Smooth muscle cell (in vitro differentiated cells): ENCODE measurements around the gene FAM114A2. TPM values are rescaled to one million over a fixed set of nuclear protein-coding genes. Genes with fewer than 3 reads are reported as not detected.
A peak's percentile ranks its signal among the peaks of the same experiment; 100 is the strongest.

Experiments used
- DNase-seq: peaks from one replicate; lab custom pipeline; 2025; ENCODE audit not compliant: unreplicated experiment; lab: John Stamatoyannopoulos, UW
- H2AFZ ChIP-seq: fragments of 200-600 bp; sonication (generic); 2 replicates; pipeline ENCODE4 v1.6.0; 2016; ENCODE audit warnings: antibody characterized with exemption, low read depth, mild to moderate bottlenecking
- H3F3A ChIP-seq: fragments of 200-600 bp; sonication (generic); 2 replicates; pipeline ENCODE4 v1.6.0; 2017; ENCODE audit warnings: antibody characterized with exemption, low read depth
- H3K27ac ChIP-seq: fragments of 200-600 bp; sonication (generic); 2 replicates; pipeline ENCODE4 v1.5.1; 2016; ENCODE audit warnings: low read depth, mild to moderate bottlenecking
- H3K27me3 ChIP-seq: fragments of 200-600 bp; sonication (generic); 2 replicates; pipeline ENCODE4 v1.6.1; 2016; ENCODE audit warnings: low read depth, mild to moderate bottlenecking
- H3K36me3 ChIP-seq: fragments of 200-600 bp; sonication (generic); 2 replicates; pipeline ENCODE4 v1.5.1; 2016; ENCODE audit warnings: low read depth
- H3K4me1 ChIP-seq: fragments of 200-600 bp; sonication (generic); 2 replicates; pipeline ENCODE4 v1.5.1; 2016; ENCODE audit warnings: low read depth
- H3K4me2 ChIP-seq: fragments of 200-600 bp; sonication (generic); 2 replicates; pipeline ENCODE4 v1.6.0; 2016; ENCODE audit warnings: mild to moderate bottlenecking
- H3K4me3 ChIP-seq: fragments of 200-600 bp; sonication (generic); 2 replicates; pipeline ENCODE4 v1.5.1; 2016; ENCODE audit warnings: mild to moderate bottlenecking
- H3K79me2 ChIP-seq: fragments of 200-600 bp; sonication (generic); 2 replicates; pipeline ENCODE4 v1.6.0; 2016; ENCODE audit warnings: low read depth, mild to moderate bottlenecking
- H3K9ac ChIP-seq: fragments of 200-600 bp; sonication (generic); 2 replicates; pipeline ENCODE4 v1.6.0; 2016; ENCODE audit warnings: low read depth
- H3K9me3 ChIP-seq: fragments of 200-600 bp; sonication (generic); replicated peaks from 2 replicates; pipeline ENCODE4 v1.5.1; 2016; ENCODE audit warnings: low read depth
- H4K20me1 ChIP-seq: fragments of 200-600 bp; sonication (generic); 2 replicates; pipeline ENCODE4 v1.6.0; 2016; ENCODE audit warnings: low read depth
- WGBS: methylation state at CpG from one replicate; pipeline ENCODE4 v1.1.7; 2016; ENCODE audit warnings: low lambda C conversion rate; 5-methylcytosine and 5-hydroxymethylcytosine counted together
- polyA plus RNA-seq: library from polyadenylated mRNA; unstranded; fragments of >200 nt; fragmentation: Nextera tagmentation; extraction: Ambion mirVana; gene quantifications from 2 replicates; pipeline ENCODE4 v1.2.1, GENCODE V29; 2016
- total RNA-seq: library from RNA; depleted of rRNA; stranded (reverse); fragments of >200 nt; gene quantifications from 2 replicates; pipeline ENCODE4 v1.2.3, GENCODE V29; 2014
- TF ChIP-seq, protein P1 (sequence below): fragments of 200-600 bp; sonication (generic); IDR thresholded peaks from 2 replicates; pipeline ENCODE4 v1.5.1; 2017; ENCODE audit warnings: borderline replicate concordance, mild to moderate bottlenecking, antibody characterized with exemption; ENCODE audit not compliant: insufficient read depth, poor library complexity, severe bottlenecking

FAM114A2 gene
- total and polyA plus RNA-seq, 2 experiments from 2014 or later = 15.6 to 23.8 TPM

DNA sequence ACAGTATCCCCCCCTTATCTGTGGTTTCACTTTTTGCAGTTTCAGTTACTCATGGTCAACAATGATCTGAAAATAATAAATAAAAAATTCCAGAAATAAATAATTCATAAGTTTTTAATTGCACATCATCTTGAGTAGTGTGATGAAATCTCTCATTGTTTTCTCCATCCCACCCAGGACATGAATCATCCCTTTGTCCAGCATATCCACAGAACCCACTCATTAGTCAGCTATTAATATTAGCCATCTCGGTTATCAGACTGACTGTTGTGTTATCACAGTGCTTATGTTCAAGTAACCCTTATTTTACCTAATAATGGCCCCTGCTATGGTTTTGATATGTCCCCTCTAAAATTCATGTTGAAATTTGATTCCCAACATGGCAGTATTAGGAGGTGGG is 40.7 kb downstream of the FAM114A2 start:
- Histone ChIP-seq H3K9me3 (no peaks in the 10 kb centered on the region), H3K4me1 (no peaks in the 10 kb centered on the region), H3K79me2 (no peaks in the 10 kb centered on the region), H3K36me3 (peaks cover 18% of the 10 kb centered on the region), H3K9ac (no peak overlapping the region), H3K4me3 (no peak overlapping the region), H3F3A (no peaks in the 10 kb centered on the region), H3K27ac (no peak overlapping the region), H3K27me3 (no peaks in the 10 kb centered on the region), H2AFZ (no peak overlapping the region), H3K4me2 (no peak overlapping the region), H4K20me1 (peaks cover 3% of the 10 kb centered on the region)
- TF ChIP-seq, protein P1, sequence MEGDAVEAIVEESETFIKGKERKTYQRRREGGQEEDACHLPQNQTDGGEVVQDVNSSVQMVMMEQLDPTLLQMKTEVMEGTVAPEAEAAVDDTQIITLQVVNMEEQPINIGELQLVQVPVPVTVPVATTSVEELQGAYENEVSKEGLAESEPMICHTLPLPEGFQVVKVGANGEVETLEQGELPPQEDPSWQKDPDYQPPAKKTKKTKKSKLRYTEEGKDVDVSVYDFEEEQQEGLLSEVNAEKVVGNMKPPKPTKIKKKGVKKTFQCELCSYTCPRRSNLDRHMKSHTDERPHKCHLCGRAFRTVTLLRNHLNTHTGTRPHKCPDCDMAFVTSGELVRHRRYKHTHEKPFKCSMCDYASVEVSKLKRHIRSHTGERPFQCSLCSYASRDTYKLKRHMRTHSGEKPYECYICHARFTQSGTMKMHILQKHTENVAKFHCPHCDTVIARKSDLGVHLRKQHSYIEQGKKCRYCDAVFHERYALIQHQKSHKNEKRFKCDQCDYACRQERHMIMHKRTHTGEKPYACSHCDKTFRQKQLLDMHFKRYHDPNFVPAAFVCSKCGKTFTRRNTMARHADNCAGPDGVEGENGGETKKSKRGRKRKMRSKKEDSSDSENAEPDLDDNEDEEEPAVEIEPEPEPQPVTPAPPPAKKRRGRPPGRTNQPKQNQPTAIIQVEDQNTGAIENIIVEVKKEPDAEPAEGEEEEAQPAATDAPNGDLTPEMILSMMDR = no peak
- WGBS = 89% methylated on average over 1 of the region's 1 CpG
- no peak for DNase-seq

DNA sequence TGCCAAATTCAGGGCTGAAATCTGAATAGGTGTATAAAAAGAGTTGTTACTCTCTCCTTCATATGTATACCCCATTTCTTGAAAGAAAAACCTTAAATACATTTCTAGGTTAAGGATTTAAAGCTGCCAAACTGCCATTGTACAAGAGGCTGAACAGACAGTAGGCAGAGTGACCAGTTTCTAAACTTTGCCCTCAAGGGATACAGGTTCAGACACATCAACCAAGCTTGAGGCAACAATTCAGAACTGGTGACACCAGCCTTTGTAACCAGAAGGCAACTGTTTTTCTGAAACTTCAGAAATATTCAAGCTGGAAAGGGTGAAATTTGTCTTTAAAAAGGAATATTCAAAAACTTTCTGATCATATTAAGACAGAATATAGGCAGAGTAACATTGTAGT is 47.5 kb downstream of the FAM114A2 start:
- Histone ChIP-seq H3K79me2 (no peaks in the 10 kb centered on the region), H3K9me3 (no peaks in the 10 kb centered on the region), H4K20me1 (peaks cover 3% of the 10 kb centered on the region), H3K27ac (peak overlapping the region; percentile 46), H3K9ac (no peak overlapping the region), H3K4me3 (no peak overlapping the region), H2AFZ (no peak overlapping the region), H3K4me2 (no peak overlapping the region), H3F3A (no peaks in the 10 kb centered on the region), H3K27me3 (no peaks in the 10 kb centered on the region), H3K36me3 (peaks cover 11% of the 10 kb centered on the region), H3K4me1 (no peaks in the 10 kb centered on the region)
- no peak for DNase-seq
- TF ChIP-seq, protein P1 = no peak

DNA sequence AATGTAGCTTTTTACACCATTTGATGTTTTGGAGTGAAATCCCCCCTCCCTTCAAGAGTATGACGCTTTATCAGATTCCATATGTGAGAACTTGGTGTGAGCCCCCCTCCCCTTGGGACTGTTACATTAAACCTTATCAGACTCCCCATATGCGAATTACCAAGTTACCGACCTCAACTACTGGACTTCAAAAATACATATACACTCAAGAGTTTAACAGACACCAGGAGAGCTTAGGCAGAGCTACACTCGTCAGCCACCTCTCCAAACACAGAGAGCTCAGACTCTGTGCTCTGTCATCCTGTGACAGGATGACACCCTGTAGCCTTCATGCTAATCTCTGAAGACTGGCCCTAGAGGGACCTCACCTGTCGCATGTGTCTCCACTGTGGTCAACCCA is 50.2 kb downstream of the FAM114A2 start:
- Histone ChIP-seq H3K9ac (no peak overlapping the region), H3K4me1 (no peaks in the 10 kb centered on the region), H3K4me2 (no peak overlapping the region), H3K9me3 (no peaks in the 10 kb centered on the region), H4K20me1 (no peaks in the 10 kb centered on the region), H3F3A (no peaks in the 10 kb centered on the region), H3K36me3 (peaks cover 5% of the 10 kb centered on the region), H3K27me3 (no peaks in the 10 kb centered on the region), H2AFZ (no peak overlapping the region), H3K4me3 (no peak overlapping the region), H3K79me2 (no peaks in the 10 kb centered on the region), H3K27ac (no peak overlapping the region)
- WGBS = 84% methylated on average over 5 of the region's 5 CpGs
- TF ChIP-seq, protein P1 = no peak
- DNase-seq = no peak

DNA sequence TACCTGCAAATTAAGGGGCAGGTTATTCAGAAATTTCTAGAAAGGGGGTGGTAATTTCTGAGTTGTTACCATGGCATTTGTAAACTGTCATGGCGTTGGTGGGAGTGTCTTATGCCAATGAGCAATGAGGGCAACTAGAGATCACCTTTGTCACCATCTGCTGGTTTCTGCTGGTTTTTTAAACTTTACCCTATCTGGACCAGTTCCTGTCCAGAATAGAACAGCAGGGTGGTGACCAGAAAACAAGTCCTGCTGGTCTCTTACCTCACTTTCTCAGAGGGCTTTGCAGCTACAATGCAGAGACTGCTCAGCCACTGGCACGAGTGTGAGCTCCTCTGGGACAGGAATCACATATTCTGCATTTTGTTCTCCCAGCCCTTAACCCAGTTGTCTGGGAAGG is 51.4 kb downstream of the FAM114A2 start:
- Histone ChIP-seq H3K36me3 (no peaks in the 10 kb centered on the region), H2AFZ (no peak overlapping the region), H3K79me2 (no peaks in the 10 kb centered on the region), H3K9ac (no peak overlapping the region), H3K27me3 (no peaks in the 10 kb centered on the region), H3K4me3 (no peak overlapping the region), H3F3A (no peaks in the 10 kb centered on the region), H3K9me3 (no peaks in the 10 kb centered on the region), H3K4me1 (no peaks in the 10 kb centered on the region), H3K4me2 (no peak overlapping the region), H3K27ac (no peak overlapping the region), H4K20me1 (no peaks in the 10 kb centered on the region)
- 91% methylated on average over 2 of the region's 2 CpGs for WGBS
- TF ChIP-seq, protein P1 = no peak
- DNase-seq = no peak
